NCI-H69 (cell line): ENCODE data around the gene ECI1.
A peak's percentile ranks its signal among the peaks of the same experiment; 100 is the strongest.

Source experiments
- DNase-seq: peaks from one replicate; lab custom pipeline; 2025; lab: John Stamatoyannopoulos, UW

The ECI1 gene, protein sequence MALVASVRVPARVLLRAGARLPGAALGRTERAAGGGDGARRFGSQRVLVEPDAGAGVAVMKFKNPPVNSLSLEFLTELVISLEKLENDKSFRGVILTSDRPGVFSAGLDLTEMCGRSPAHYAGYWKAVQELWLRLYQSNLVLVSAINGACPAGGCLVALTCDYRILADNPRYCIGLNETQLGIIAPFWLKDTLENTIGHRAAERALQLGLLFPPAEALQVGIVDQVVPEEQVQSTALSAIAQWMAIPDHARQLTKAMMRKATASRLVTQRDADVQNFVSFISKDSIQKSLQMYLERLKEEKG

GRCh38 chr16:2251296-2252111, at the start of gene ECI1:
ECI1 (minus strand) TSS chr16:2251587; CDS start chr16:2251566, 21 bp downstream.
- DNase-seq = peak; percentile 97

DNA sequence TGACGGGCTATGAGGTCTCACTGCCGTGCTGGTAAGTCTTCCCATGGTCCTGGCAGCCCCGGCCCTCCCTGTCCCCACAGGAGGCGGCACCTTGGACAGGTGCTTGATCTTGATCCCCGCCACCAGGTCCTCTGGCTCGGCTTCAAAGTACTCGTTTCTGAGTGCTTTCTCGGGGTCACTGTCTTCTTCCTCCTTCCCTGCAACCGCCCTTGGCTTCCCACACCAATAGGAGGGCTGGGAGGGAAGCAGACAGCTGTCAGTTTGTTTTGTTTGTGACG, 48.5 kb upstream of the ECI1 start:
- no peak for DNase-seq

GRCh38 chr16:2299121-2299914, 47.9 kb upstream of the ECI1 start:
- no peak for DNase-seq

DNA sequence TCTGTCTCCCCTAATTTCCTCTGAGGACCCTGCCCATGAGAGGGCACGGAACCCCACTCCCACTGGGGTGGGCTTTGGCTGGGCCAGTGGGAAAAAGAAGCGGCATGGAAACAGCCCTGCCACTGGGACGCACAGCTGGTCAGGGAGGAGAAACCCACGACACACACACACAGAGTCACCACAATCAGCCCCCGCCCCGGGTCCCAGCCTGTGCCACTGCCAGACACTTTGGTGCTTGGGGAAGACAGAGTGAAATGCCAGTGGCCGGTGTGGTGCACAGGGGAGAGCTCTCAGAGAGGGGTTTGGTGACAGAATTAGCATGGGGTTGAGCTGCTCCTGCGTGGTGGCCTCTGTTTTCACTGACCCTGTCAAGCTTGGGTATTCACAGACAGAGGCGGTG, 47.2 kb upstream of the ECI1 start:
- DNase-seq = no peak

GRCh38 chr16:2297506-2297860, 46.1 kb upstream of the ECI1 start:
- DNase-seq = no peak

- peak; percentile 24 for DNase-seq
Measured at GRCh38 chr16:2296661-2297505, 45.5 kb upstream of the ECI1 start.

DNA sequence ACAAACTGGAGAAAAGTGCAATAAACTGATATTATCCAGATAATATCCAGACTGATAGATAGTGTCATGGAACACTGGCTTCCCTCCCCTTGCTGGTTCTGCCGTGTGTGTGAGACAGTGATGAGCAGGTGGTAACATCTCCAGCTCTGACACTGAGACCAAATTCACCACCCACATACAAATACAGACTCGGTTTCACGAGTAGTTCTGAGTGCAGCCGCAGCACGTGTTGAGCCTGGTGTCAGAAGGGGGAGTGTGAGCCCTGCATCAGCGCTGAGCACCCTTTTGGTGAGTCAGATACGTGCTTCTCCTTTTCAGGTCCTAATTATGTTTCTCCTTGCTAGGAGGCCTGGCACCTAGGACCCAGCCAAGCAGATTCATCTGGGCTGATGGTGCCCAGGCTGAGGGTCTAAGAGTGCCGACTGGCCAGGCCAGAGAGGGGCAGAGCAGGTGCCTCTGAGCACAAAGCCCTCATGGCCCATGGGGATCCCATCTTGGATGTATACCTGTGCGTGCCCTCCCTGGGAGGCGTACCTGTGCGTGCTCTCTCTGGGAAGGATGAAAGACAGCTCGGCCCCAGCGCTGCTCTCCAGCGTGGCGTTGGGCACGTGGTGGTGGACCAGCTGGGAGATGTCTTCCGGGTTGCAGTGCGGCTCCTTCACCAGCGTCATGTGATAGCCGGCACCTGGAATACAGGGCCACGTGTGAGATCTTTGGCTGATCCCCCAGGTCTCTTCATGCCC, 43.8 kb upstream of the ECI1 start:
- no peak for DNase-seq

GRCh38 chr16:2292221-2292620, 40.8 kb upstream of the ECI1 start:
- no peak for DNase-seq

DNA sequence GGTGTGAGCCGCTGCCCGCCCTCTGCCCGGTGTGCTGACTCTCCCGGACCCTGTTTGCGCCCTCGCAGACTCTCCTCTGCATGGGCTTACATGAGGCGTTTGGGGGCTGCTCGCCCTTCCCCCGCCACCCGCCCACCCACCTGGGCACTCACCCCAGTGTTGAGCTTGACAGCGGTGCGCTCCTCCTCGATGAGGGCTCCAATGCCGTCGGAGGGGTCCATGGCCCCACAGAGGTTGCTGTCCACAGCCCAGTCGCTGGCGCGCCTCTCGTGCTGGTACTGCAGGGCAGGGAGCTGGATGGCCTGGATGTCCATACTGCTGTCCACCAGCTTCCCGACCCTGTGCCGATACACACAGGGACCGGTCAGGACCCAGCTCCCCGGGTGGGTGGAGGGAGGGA, 37.9 kb upstream of the ECI1 start:
- DNase-seq = no peak

- DNase-seq = no peak
Measured at GRCh38 chr16:2288726-2289125, 37.3 kb upstream of the ECI1 start.

DNA sequence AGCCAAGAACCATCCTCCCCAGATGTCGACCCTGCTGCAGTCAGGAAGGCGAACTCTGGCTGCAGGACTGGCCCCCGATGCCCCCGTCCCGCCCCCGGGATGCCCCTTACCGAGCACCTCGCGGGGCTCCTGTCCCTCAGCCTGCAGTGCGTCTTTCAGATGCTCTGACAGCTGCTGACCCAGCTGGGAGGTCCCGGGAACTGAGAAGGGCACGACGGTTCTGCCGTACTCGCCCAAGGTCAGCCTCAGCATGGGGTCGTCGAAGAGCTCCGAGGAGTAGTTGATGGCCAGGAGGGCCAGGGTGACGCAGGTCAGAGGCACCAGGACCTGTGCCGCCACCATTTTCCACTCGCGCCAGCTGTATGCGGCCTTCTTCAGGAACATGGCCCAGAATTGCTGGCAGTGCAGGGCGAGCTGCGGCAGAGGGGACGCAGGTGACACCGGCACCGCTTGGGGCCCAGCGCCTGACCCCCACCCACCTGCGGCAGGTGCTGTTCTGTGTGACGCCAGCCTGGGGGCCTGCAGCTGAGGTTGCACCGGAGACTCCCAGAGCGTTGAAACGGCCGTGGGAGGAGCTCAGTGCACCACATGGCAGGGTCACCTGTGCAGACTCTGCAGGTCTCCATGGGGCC, 36.6 kb upstream of the ECI1 start:
- DNase-seq = no peak

- no peak for DNase-seq
Measured at GRCh38 chr16:2286550-2286949, 35.2 kb upstream of the ECI1 start.

GRCh38 chr16:2285731-2286191, 34.4 kb upstream of the ECI1 start:
- no peak for DNase-seq

GRCh38 chr16:2284797-2285576, 33.6 kb upstream of the ECI1 start:
- no peak for DNase-seq

DNA sequence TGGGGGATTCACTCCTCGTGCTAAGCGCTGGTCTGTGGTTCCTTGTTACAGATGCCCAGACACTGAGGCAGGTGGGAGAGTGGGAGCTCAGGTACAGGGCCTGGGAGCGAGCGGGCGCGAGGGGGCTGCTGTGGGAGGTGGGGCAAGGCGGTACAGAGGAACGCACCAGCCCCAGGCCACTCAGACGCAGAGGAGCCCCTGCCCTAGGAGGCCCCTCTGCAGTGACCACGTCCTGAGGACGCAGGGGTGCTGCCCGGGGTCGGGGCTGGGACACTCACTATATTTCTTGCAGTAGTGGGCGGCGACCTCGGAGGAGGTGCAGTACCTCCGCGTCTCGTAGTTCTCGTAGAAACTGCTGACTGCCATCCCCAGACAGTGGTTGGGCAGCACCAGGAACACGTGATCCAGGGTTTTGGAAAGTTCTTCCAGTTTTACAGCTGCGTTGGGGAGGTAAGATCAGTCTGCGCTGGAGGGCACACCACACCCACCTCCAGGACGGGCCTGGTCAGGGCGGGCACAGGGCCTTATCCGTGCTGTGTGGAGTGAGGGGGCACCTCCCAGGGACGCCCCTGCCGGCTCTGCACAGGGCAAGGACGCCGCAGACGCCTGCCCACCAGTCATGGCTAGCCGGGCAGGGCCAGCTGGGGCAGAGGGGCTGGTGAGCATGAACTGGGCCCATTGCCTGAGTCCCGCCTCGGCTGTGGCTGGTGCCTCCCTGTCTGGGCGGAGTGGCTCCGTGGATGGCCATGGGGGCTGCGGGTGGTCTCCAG, 32.8 kb upstream of the ECI1 start:
- no peak for DNase-seq

DNA sequence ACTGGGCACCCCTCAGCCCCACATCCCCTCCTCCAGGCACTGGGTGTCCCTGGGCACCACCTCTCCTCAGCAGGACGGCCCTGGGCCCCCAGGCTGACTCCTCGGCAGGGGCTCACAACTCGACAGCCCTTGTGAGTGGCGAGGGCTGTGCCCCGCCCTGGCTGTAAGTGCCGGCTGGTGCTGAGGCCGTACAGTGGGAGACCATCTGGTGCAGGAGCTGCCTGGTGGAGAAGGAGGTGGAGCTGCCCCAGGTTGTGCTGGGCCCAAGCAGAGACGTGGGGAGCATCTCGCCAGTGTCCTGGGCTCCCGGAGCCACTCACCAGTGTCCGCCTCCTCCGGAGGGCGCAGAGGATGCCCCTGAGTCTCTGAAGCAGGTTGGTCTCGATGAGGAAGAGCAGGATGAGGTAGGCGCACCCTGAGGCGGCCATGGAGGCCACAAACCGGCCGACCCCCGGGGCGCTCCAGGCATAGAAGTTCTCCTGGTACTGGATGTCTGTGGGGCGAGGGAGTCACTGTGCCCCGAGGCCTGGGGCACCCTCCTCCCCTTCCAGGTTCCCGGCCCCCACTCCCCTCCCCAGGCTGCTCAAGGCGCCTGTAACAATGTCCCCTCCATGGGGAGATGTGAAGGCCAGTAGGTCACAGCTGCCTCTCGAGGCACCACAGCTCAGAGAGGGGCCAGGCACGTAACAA, 31.6 kb upstream of the ECI1 start:
- DNase-seq = no peak

DNA sequence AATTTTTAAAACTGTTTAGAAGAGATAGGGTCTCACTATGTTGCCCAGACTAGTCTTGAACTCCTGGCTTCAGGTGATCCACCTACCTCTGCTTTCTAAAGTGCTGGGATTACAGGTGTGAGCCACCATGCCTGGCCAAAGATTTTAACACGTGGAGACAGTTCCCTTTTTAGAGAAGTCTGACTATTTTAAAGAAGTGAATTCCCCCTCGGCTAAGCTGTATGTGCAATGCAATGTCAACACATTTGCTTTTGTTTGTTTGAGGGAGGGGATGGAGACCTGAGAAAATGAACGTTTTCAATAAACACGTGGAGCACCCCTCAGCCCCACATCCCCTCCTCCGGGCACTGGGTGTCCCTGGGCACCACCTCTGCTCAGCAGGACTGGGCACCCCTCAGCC, 30.9 kb upstream of the ECI1 start:
- no peak for DNase-seq

DNA sequence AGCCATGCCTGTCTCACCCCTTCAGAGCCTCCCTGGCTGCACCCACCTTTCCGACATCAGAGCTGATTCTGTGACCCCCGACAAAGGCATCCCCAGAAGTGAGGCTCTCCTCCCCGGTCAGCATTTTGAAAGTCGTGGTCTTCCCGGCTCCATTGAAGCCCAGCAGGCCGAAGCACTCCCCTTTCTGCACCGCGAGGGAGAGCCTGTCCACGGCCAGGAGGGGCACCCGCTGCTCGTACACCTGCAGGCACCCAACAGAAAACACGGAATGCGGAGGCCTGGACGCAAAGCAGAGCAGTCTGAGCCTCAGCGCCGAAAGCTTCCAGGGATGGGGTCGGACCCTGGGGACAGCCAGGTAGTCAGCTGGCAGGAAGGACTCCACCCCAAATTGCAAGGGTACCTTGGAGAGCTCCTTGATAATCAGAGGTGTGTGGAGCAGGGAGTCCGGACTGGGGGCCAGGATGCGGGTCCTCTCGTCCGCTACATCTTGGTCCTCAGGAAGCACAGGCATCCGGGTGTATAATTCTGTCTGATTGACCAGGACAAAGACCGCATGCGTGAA, 29.7 kb upstream of the ECI1 start:
- DNase-seq = no peak
